NCI-H2196 (cell line): ENCODE data around the gene TENM3.

ENCODE experiments used
- DNase-seq: peaks from one replicate; lab custom pipeline; 2025; ENCODE audit not compliant: unreplicated experiment; lab: John Stamatoyannopoulos, UW

The TENM3 gene

DNA sequence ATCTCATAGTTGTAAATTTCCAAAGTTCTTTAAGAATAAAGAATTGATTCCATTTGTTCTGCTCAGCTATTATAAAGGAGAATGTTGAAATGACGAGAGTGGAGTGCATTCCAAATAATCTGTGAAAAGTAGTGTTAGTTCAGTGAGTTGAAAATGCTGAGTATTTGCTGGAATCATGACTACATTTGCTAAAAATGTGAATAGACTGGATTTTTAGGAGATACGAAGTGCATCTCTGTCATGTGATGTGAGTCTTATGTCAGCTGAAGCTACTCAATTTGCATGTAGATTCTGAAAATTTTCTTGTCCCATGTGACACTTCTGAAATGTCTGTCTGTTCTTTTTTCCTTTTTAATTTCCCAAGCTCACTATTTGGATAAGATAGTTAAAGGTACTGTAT lies 468.0 kb downstream of the TENM3 start:
- DNase-seq: no peak

DNA sequence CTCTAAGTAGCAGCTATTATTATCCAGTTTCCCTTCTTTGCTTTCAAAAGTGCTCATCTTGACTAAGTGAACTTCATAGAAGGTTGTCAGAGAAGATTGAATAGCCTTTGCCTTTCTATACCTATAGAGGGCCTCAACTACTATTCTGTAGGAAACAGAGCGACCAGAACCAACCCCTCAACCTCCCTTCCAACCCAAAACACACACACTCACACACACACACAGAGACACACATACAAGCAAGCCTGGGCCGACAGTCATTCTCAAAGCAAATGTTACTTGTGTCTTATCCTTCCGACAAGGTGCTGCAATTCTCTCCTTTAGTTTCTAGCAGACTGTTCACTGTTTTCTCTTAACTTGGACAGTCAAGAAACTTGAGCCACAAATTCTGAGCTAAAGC lies 472.3 kb downstream of the TENM3 start:
- DNase-seq: no peak

DNA sequence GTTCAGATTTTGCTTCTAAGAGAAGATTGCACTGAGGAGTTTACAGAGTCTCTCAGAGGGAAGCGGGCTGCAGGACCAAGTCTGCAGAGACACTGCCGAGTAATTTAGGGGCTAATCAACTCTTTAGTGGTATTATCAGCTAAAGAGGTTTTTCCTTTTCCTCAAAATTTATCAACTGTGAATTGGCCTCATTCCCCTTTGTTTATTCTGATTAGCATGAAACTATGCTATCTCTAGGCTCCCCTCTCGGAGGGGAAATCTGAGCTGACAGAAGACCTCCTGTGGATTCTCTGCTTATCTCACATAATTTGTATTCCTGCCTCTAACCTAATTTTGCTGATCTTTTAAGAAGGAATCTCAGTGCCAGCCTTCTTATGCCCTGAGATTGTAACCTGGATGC lies 473.0 kb downstream of the TENM3 start:
- no peak for DNase-seq

DNA sequence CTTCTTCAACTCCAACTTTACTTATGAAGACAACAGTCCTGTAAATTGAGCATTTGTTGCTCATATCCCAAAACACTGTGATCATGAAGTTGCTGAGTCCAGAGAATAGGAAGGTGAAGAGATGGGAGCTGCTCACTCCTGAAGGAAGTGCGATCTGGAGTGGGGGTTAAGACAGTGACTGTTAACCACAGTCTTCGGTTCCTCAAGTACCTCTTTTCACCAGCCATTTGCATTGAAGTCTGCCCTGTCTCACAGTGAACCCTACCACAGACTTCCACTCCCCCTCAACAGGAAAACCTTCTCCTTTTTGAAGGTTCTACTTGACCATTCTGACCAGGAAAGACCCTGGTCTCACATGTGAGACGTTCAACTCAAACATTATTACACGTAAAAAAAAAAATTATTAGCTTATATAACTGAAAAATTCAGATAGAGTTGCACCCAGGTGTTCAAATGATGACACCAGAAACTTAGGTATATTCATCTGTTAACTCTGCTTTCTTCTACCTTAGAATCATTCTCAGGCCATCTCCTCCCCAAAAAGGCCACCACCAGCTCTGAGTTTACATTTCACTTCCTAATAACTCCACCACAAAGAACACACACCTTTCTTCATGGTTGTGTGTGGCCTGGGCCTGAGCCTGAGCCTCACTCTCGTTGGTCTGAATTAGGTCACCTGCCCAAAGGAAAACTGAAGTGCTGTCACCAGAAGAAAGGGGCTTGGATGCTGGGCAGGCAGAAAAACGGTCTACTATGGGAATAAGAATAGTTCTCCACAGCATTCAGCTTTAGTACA lies 474.8 kb downstream of the TENM3 start:
- no peak for DNase-seq

DNA sequence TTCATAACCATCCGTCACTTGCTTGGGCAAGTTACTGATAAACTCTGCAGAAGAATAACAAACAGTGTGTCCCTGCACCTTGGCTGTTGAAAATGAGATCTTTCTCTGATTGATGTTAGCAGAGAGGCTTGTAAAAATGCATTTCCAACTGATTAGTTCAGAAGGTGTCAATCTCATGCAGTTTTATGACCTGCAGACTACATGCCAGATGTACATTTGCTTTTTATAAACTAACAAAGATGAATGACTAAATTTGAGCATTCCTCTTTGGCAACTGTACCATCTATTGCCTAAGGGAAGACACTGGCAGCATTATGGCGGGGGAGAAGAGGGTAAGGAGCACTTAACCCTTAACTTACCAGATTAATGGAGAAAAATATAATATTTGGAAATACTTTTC lies 481.2 kb downstream of the TENM3 start:
- DNase-seq: no peak

DNA sequence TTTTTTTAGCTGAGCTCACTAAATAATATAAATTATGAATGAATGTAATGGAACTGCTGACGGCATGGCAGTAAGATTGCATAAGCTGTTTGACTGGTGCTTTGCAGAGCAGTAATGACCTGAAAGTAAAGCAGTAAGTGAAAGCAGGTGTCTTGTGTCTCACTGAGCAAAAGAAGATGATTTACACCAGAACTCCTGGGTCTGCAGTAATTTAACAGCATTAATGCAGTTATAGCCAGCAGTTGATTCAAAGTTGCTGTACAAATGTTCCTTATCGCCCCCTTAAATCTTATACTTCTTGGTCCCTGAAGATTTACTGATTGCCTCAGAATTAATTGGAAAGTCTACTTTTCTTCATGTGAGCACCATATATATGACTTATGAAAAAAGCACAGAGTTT lies 486.3 kb downstream of the TENM3 start:
- no peak for DNase-seq

DNA sequence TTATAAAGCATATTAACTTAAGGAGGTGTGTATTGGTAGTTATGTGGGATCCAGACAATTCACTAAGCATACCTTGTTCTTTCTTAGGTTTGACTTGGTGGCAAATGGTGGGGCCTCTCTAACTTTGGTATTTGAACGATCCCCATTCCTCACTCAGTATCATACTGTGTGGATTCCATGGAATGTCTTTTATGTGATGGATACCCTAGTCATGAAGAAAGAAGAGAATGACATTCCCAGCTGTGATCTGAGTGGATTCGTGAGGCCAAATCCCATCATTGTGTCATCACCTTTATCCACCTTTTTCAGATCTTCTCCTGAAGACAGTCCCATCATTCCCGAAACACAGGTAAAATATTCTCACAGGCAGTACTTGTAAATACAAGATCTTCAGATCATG lies 487.6 kb downstream of the TENM3 start:
- no peak for DNase-seq

DNA sequence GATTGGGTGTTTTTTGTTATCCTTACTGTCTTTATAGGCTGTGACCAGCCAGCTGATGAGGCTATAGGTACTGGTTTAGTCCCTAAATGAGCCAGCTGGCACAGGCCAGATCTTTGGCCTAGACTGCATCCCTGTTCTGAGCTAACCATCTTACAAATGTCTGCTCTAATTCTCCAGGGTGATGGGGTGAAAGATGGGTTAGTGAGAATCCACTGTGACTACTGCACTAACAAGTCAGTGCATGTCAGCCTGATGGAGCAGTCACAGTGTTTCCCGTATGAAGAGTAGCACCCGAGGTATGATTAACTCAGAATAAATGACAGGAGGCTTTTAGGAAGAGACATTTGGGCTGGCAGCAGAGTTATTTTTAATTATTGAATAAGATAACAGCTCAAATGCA lies 493.0 kb downstream of the TENM3 start:
- DNase-seq: no peak

DNA sequence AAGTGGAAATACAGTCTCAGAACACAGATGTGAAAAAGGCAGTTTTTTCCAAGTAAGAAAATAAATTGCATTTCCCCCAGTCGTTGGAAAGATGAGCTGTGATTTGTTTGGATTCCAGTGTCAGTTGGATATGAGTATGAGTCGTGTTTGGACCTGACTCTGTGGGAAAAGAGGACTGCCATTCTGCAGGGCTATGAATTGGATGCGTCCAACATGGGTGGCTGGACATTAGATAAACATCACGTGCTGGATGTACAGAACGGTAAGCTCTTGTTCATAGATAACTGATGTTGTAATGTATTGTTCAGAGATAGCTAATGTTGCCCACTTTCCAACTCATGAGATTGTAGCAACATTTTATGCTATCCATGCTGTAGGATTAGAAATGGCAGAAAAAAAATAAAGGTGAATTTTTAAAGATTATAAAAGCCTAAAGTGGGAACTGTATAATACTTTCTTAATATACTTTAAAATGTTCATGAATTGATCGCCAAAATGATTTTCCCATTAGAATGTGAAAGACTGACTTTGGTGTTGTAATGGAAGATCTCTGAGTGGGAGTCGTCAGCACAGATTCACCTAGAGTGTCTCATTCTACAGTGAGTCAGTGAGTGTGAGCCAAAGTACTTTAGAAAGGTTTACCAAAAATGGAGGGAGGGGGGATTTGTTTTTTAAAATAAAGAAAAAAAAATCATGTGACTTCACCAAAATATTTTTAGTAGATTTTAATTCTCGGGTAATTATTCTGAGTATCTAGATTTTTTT lies 495.3 kb downstream of the TENM3 start:
- no peak for DNase-seq

DNA sequence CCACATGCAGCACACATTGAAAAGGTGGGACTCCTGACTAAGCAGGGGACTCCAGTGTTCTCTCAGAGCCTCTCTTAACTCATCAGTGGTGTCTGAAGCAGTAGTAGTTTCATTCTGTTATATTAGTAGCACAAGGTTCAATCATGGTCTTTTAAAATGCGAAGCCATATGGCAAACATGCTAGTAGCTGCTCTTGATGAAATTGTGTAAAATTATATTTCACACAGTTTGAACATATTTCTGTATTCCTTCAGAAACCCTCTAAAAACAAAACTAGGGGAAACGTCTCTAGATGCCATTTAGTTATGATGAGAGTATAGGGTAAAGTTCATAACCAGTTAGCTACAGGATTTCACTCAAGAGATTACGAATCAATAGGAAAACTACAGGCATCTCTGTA lies 497.1 kb downstream of the TENM3 start:
- DNase-seq: no peak

DNA sequence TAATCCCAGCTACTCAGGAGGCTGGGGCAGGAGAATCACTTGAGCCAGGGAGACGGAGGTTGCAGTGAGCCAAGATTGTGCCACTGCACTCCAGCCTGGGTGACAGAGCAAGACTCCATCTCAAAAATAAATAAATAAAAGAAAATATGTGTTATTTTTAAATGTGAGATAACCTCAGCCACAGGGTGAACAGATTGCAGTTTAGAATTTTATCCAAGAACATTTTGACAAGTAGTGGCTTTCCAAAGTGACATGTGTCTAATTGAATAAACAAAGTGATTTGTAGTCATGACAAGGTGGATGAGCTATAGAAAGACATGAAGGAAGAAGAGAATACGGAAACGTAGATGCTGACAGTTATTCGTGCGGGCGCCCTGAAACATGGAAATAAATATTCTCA lies 497.9 kb downstream of the TENM3 start:
- no peak for DNase-seq

DNA sequence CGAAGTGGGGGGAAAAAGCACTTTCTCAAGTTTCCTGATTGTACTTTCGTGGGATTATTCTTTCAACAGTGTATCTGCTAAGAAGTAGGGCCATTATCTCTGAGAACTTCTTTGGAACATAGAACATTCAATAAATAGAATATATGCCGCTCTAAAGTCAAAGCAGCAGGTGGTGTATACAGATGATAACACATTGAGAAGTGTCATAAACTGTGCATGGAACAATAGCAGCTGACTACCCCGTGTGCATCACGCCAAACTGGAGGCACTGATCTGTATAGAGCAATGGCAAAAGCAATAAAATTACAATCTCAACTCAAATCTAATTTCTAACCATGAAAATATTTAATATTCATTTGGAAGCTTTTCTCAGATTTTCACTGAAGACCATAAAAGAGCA lies 498.7 kb downstream of the TENM3 start:
- no peak for DNase-seq

DNA sequence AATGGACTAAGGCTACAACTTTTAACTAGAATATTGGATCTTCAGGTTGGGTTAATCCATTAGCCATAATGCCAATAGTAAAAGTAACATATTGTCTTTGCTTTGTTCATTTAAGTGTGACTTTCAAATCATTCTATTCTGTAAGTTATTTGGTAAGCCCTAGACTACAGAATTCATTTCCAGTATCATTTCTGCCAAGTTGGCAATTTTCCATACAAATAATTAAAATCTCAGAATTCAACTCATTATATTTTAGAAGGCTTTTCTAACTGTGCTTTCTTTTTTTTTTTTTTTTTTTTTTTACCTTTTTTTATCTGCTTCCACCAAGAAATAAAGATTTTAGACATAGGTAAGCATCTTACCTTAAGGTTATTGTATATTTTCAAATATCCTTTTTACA lies 500.6 kb downstream of the TENM3 start:
- no peak for DNase-seq

DNA sequence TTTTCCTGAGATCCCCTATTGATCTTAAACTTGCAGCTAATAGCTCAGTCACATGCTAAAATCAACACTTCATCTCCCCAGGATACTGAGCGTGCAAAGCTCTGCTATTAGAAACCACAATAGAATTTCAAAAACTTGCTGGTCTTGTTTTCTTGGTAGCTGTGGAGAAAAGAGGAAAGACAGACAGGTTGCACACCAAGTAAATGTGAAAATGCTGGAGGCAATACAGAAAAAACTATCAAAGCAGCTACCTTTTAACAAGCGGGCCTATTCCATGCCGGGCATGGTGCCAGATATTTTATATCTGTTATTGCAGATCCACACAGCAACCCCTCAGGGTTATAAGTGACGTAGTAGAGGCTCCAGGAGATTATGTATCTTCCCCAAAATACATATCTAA lies 502.0 kb downstream of the TENM3 start:
- peak; percentile 25 for DNase-seq

DNA sequence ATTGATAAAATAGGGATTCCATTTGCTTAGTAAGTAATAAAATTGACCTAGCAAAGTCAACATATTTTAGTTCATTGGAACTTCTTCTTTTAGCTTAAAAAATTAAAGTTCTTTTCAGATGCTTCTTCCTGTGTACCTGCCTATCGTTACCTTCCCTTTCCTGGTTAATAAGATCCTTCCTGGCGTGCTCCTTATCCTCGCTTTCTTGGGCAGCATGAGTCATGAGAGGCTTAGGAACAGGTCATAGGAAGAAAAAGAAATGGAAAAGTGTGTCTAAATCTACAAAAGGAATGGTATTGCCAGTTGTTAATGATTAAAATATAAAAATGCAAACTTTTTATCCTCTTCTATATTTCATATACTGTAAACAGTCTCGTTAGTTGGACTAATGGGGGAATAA lies 503.7 kb downstream of the TENM3 start:
- no peak for DNase-seq

DNA sequence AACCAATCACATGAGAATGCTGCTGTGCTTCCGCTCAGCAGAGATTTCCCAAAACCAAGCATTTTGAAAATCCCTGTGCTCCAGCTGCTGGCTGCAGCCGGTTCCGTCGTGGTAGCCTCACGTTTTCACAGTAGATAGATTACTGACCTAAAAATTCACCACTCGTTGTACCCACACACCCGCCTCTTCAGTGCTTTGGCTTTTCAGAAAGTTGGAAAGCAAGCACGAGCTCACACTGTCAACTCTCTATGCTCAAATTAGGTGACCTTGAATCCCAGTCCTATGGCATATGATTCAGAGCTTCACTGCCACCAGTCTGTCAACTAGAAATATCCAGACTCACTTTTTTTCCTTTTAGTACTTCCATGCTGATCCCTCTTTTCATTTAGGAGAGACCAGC lies 505.1 kb downstream of the TENM3 start:
- no peak for DNase-seq

DNA sequence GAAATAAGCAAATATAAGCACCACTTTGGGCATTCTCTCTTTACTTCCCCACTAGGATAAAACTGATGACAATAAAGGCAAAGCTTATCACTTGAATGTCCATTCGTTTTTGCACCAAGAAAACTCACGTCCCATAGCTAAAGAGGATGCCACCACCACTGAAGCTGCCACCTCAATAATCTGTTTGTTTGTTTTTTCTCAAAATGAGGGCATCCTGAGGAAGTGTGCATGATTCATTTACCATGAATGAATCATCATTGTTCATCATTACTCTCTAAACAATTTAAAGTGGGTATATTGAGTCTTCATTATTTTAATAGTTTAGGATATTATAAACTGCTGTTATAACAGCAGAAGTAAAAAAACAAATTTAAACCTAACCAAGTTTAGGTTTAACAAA lies 505.7 kb downstream of the TENM3 start:
- no peak for DNase-seq

DNA sequence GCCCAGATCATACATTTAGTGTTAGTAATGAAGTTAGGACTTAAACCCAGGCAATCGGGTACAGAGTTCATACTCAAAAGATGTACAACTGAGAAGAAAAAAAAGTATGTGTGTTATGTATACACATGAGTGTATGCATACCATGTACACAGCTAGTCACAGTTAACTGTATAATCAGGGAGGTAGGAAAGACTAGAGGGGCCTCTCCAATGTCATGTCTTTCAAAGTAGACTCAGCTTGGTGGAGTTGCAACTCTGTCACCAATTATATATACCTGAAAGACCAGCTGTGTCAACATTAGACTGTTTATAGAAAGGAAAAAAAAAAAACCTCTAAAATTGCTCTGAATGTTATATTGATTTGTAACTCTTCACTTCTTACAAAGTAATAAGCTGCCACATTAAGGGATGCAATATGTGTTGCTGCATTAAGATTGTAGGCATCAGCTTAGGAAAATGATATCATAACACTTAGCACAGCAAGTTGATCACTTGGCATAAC lies 506.5 kb downstream of the TENM3 start:
- peak; percentile 3 for DNase-seq

DNA sequence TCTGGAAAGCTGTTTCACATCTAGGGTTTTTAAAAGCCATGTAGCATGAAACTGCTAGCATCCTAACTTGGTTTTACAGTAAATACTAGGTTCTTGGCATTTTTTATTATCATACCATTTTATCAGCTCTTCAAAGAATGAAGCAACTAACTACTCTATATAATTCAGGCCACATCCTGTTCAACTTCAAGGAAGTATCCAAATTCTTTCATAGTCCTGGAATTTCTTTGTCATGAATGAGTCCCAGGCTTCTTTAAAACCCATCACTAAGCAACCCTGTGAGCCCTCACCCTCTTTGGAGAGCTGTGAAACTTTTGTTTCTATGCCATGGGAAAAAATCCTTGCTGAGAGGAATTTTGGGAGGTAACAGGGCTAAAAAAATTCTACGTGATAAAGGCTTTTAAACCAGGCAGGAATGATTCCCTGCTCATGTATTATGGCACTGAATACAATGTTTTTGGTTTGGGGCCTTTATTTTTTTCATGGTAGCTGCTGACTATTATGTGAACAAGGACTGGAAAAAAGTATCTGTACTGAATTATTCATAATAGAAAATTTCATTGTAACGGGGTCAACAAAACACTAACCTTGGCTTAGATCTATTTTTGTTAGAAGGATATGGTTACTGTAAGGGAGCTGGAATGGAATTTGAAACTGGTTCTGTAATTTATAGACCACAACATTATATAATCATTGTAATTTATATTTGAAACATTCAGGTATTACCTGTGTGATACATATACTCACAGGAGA lies 509.1 kb downstream of the TENM3 start:
- DNase-seq: no peak

DNA sequence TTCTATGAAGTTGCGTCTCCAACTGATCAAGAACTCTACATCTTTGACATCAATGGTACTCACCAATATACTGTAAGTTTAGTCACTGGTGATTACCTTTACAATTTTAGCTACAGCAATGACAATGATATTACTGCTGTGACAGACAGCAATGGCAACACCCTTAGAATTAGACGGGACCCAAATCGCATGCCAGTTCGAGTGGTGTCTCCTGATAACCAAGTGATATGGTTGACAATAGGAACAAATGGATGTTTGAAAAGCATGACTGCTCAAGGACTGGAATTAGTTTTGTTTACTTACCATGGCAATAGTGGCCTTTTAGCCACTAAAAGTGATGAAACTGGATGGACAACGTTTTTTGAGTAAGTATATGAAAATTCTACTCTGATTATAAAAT lies 511.7 kb downstream of the TENM3 start:
- DNase-seq: no peak

DNA sequence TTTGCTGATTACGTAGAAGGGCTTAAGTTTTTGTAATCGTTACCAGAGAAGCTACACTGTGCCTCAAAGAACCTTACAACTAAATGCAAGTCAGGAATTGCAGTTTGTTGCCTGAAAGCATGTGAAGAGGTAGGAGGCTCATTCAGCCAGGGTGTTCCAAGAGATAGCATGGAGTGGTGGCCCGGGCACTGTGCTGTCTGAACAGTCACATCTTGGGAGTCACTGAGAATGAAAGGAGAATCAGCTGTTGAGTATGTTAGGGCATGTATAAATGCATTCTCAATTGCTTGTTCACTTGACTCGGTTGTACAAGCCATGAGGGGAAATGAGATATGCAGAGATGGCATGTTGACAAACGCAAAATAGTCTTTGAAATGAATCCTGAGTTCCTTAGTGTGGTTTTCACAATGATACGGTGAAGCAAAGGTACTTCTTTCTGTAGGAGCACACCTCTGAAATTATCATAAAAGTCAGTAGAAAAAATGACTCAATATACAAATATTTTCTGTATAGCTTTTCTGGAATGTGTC lies 513.0 kb downstream of the TENM3 start:
- DNase-seq: no peak

DNA sequence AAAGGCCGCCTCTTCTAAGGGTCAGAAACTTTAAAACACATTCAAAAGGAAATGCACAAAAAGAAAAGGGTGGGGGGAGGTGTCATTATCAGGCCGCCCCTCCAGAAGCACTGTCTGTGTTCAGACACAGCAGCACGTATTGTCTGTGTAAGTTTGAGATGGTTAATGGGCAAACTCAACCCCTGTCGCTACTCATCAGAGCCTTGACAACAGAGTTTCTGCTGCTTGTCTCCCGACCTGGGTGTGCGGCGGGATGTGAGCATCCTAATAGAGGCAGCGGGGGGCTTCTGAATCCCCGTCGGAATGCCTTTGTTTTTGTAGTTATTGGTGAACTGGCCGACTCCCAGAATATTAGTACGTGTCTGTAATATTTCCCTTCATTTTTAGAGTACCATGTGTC lies 515.1 kb downstream of the TENM3 start:
- DNase-seq: no peak
